Activated T-cell treated with anti-CD3 and anti-CD28 coated beads, Interleukin-2, amount 50 U/mL, for 72 hours (primary cell): Measurements from ENCODE around the gene TNFSF13. TPM values are rescaled to one million over a fixed set of nuclear protein-coding genes. Genes with fewer than 3 reads are reported as not detected.

Source experiments
- ATAC-seq, 2 donors: fragments of 150-1000 bp; cut with Tn5 transposase; replicated peaks in 1 of 2; 2 replicates each; pipeline ENCODE4 v1.10.0; 2021; ENCODE audit warnings: moderate library complexity in 2 of 2, mild to moderate bottlenecking in 1 of 2
- DNase-seq, 2 donors: peaks; one replicate each; pipeline ENCODE4 v3.0.0; 2021 to 2022; ENCODE audit warnings: mixed read lengths in 1 of 2
- H3K27ac Mint-ChIP-seq: one replicate; pipeline ENCODE4 v1.8.0; 2022; ENCODE audit warnings: mild to moderate bottlenecking, moderate library complexity, mixed read lengths
- H3K27me3 Mint-ChIP-seq: one replicate; pipeline ENCODE4 v1.8.0; 2022; ENCODE audit warnings: low read depth, mixed read lengths
- H3K36me3 Mint-ChIP-seq, 2 donors: one replicate each; pipeline ENCODE4 v1.8.0; 2022; ENCODE audit warnings: mixed read lengths in 2 of 2, mild to moderate bottlenecking in 1 of 2; ENCODE audit not compliant: insufficient read depth in 2 of 2
- H3K4me1 Mint-ChIP-seq: one replicate; pipeline ENCODE4 v1.8.0; 2022; ENCODE audit warnings: low read depth, mixed read lengths
- H3K4me3 Mint-ChIP-seq, 2 donors: one replicate each; pipeline ENCODE4 v1.8.0; 2022; ENCODE audit warnings: mild to moderate bottlenecking in 2 of 2, mixed read lengths in 2 of 2, moderate library complexity in 2 of 2
- H3K9me3 Mint-ChIP-seq, 2 donors: one replicate each; pipeline ENCODE4 v1.8.0; 2022; ENCODE audit warnings: mixed read lengths in 2 of 2
- total RNA-seq, 2 donors: library from RNA; stranded (reverse); gene quantifications; one replicate each; pipeline ENCODE4 v1.2.3, GENCODE V29; 2022

Gene TNFSF13
- total RNA-seq = 1 to 10 TPM; 4.3 to 7.8 TPM

DNA sequence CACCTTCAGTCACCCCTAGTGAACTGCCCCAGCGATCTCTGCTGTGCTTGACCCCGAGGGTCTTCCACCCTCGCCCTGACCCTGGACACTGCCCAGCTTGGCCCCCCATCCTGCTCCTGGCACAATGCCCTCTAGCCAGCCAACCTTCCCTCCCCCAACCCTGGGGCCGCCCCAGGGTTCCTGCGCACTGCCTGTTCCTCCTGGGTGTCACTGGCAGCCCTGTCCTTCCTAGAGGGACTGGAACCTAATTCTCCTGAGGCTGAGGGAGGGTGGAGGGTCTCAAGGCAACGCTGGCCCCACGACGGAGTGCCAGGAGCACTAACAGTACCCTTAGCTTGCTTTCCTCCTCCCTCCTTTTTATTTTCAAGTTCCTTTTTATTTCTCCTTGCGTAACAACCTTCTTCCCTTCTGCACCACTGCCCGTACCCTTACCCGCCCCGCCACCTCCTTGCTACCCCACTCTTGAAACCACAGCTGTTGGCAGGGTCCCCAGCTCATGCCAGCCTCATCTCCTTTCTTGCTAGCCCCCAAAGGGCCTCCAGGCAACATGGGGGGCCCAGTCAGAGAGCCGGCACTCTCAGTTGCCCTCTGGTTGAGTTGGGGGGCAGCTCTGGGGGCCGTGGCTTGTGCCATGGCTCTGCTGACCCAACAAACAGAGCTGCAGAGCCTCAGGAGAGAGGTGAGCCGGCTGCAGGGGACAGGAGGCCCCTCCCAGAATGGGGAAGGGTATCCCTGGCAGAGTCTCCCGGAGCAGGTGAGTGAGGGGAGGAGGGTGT lies at the start of gene TNFSF13:
Gene TNFSF13, plus strand, starts transcription at position 207 of the 776 bp plus-strand sequence. Its CDS starts 290 bp downstream, at position 497.
- Mint-ChIP-seq H3K4me1 (peaks cover 56% of the 10 kb centered on the region), H3K27me3 (no peaks in the 10 kb centered on the region), H3K27ac (peak within 1 kb of the TSS; percentile 74), H3K36me3 (peaks cover 0 to 2% of the 10 kb centered on the region in 2 donors), H3K4me3 (peak within 1 kb of the TSS; percentile 58 to 92), H3K9me3 (no peaks in the 10 kb centered on the region)
- ATAC-seq (no peak), DNase-seq (no peak)

GRCh38 chr17:7508846-7509245 lies 49.7 kb upstream of the TNFSF13 start:
- Mint-ChIP-seq H3K27me3 (no peaks in the 10 kb centered on the region), H3K4me3 (no peak overlapping the region), H3K4me1 (no peaks in the 10 kb centered on the region), H3K9me3 (no peaks in the 10 kb centered on the region), H3K27ac (no peak overlapping the region), H3K36me3 (peaks cover 13 to 40% of the 10 kb centered on the region in 2 donors)
- ATAC-seq (no peak), DNase-seq (no peak)

DNA sequence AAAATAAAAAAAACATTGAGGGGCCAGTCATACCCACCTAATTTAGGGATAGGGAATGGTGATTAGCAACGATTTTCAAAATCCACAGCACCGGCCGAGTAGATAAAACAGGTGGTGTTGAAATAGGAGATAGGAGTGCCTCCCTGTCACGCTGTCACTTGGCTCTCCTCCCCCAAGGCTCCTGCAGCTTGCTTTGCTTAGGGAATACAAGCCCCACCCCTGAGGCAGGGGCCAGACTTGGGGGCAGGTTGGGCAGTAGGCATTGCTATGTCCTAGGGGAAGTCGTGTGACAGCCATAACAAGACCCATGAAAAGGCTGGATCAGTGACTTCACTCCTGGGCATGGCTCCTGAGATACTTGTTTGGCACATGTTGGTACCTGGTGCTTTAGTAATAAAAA lies 48.6 kb upstream of the TNFSF13 start:
- DNase-seq (no peak), ATAC-seq (no peak)
- Mint-ChIP-seq H3K9me3 (no peaks in the 10 kb centered on the region), H3K4me1 (no peaks in the 10 kb centered on the region), H3K4me3 (no peak overlapping the region), H3K27ac (no peak overlapping the region), H3K27me3 (no peaks in the 10 kb centered on the region), H3K36me3 (peaks cover 12 to 33% of the 10 kb centered on the region in 2 donors)

DNA sequence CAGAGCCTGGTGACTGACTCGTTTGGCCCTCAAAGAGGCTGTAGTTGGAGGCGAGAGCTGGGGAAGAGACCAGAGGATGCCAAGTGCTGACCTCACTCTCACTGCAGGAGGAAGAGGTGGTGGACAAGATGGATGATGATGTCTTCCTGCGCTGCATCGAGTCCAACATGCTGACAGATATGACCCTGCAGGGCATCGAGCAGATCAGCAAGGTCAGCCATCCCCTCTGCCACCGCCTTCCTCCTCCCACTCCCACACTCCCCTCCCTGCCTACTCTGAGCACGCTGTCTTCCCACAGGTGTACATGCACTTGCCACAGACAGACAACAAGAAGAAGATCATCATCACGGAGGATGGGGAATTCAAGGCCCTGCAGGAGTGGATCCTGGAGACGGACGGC lies 47.4 kb upstream of the TNFSF13 start:
- no peak for ATAC-seq
- no peak overlapping the region for H3K4me3 Mint-ChIP-seq
- H3K27ac Mint-ChIP-seq = no peak overlapping the region

GRCh38 chr17:7512105-7512504 lies 46.4 kb upstream of the TNFSF13 start:
- Mint-ChIP-seq H3K36me3 (peaks cover 12 to 22% of the 10 kb centered on the region in 2 donors), H3K27ac (no peak overlapping the region), H3K4me1 (no peaks in the 10 kb centered on the region), H3K9me3 (no peaks in the 10 kb centered on the region), H3K4me3 (no peak overlapping the region), H3K27me3 (no peaks in the 10 kb centered on the region)
- no peak for DNase-seq
- no peak for ATAC-seq

More for the DNA sequence above, 47.4 kb upstream of the TNFSF13 start:
- Mint-ChIP-seq H3K36me3 (peaks cover 12 to 27% of the 10 kb centered on the region in 2 donors), H3K27me3 (no peaks in the 10 kb centered on the region), H3K9me3 (no peaks in the 10 kb centered on the region), H3K4me1 (no peaks in the 10 kb centered on the region)
- DNase-seq = no peak

- H3K27ac Mint-ChIP-seq = peak overlapping the region; percentile 15
Observed at GRCh38 chr17:7512824-7513540, 45.6 kb upstream of the TNFSF13 start.

GRCh38 chr17:7513850-7514419 lies 44.6 kb upstream of the TNFSF13 start:
- Mint-ChIP-seq H3K9me3 (no peaks in the 10 kb centered on the region), H3K4me3 (no peak overlapping the region), H3K27me3 (no peaks in the 10 kb centered on the region), H3K4me1 (no peaks in the 10 kb centered on the region), H3K27ac (peak overlapping the region; percentile 29), H3K36me3 (peaks cover 10 to 12% of the 10 kb centered on the region in 2 donors)
- no peak for DNase-seq
- ATAC-seq = no peak

More at GRCh38 chr17:7512824-7513540, 45.6 kb upstream of the TNFSF13 start:
- peaks cover 12 to 19% of the 10 kb centered on the region in 2 donors for H3K36me3 Mint-ChIP-seq
- H3K4me1 Mint-ChIP-seq = no peaks in the 10 kb centered on the region
- H3K9me3 Mint-ChIP-seq = no peaks in the 10 kb centered on the region
- DNase-seq (no peak), ATAC-seq (peak in 1 of 2 donors; percentile 12)
- H3K4me3 Mint-ChIP-seq = no peak overlapping the region
- no peaks in the 10 kb centered on the region for H3K27me3 Mint-ChIP-seq

DNA sequence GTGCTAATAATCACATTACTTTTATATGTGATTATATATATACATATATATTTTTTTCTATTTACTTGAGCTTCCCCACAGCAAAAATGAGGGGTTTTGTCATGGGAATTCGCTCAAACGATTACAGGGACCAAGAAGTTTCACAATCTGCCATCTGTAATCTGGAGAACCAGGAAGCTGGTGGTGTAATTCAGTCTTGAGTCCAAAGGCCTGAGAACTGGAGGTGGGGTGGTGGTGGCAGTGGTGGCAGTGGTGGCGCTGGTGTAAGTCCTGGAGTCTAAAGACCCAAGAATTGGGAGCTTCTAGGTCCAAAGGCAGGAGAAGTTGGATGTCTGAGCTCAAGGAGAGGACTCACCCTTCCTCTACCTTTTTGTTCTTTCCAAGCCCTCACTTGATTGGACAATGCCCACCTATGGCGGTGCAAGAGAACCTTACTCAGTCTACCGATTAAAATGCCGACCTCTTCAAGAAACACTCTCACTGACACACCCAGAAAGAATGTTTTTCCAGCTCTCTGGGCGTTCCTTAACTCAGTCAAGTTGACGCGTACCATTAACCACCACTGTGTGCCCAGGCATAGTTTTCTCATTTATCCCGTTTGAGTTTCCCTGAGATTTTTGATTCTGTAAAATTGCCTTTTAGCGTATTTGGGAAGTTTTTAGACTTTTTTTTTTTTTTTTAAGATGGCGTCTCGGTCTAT lies 42.5 kb upstream of the TNFSF13 start:
- no peaks in the 10 kb centered on the region for H3K4me1 Mint-ChIP-seq
- no peak overlapping the region for H3K4me3 Mint-ChIP-seq
- peaks cover 3 to 7% of the 10 kb centered on the region in 2 donors for H3K36me3 Mint-ChIP-seq
- no peaks in the 10 kb centered on the region for H3K9me3 Mint-ChIP-seq
- DNase-seq (no peak), ATAC-seq (no peak)
- no peaks in the 10 kb centered on the region for H3K27me3 Mint-ChIP-seq
- peak overlapping the region; percentile 8 for H3K27ac Mint-ChIP-seq

DNA sequence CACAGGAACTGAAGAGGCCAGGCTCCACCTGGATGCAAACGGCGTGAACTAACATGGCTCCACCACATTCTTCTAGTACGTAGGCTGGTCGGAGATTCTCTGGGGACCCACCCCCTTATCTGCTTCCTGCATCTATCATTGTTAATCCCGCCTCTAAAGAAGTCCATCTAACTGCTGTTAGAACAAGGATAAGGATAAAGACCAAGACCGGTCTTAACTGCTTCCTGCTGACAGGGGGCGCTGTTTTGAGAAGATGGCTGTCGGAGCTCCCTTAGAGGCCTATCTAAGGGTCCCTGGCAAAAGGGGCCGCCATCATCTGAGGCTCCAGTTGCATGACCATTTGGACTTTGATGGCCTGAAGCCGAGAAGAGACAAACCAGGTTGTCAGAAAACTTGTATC lies 35.5 kb upstream of the TNFSF13 start:
- H3K4me1 Mint-ChIP-seq = peaks cover 6% of the 10 kb centered on the region
- H3K27ac Mint-ChIP-seq = no peak overlapping the region
- ATAC-seq = peak; percentile 65 to 73
- DNase-seq = peak; percentile 47 to 53
- H3K9me3 Mint-ChIP-seq = no peaks in the 10 kb centered on the region
- H3K36me3 Mint-ChIP-seq = peaks cover 0 to 5% of the 10 kb centered on the region in 2 donors
- no peaks in the 10 kb centered on the region for H3K27me3 Mint-ChIP-seq
- H3K4me3 Mint-ChIP-seq = no peak overlapping the region

- H3K4me3 Mint-ChIP-seq = no peak overlapping the region
- H3K27ac Mint-ChIP-seq = no peak overlapping the region
- ATAC-seq (no peak), DNase-seq (no peak)
- H3K36me3 Mint-ChIP-seq = peaks cover 0 to 7% of the 10 kb centered on the region in 2 donors
- H3K27me3 Mint-ChIP-seq = no peaks in the 10 kb centered on the region
- H3K9me3 Mint-ChIP-seq = peaks cover 0 to 1% of the 10 kb centered on the region in 2 donors
- no peaks in the 10 kb centered on the region for H3K4me1 Mint-ChIP-seq
Observed at GRCh38 chr17:7528842-7529241, 29.7 kb upstream of the TNFSF13 start.

GRCh38 chr17:7530023-7530900 lies 28.3 kb upstream of the TNFSF13 start:
- no peak for ATAC-seq
- no peaks in the 10 kb centered on the region for H3K4me1 Mint-ChIP-seq
- H3K4me3 Mint-ChIP-seq = no peak overlapping the region
- peaks cover 0 to 7% of the 10 kb centered on the region in 2 donors for H3K36me3 Mint-ChIP-seq
- no peaks in the 10 kb centered on the region for H3K27me3 Mint-ChIP-seq
- H3K27ac Mint-ChIP-seq = no peak overlapping the region
- DNase-seq = no peak
- H3K9me3 Mint-ChIP-seq = peaks cover 0 to 1% of the 10 kb centered on the region in 2 donors

DNA sequence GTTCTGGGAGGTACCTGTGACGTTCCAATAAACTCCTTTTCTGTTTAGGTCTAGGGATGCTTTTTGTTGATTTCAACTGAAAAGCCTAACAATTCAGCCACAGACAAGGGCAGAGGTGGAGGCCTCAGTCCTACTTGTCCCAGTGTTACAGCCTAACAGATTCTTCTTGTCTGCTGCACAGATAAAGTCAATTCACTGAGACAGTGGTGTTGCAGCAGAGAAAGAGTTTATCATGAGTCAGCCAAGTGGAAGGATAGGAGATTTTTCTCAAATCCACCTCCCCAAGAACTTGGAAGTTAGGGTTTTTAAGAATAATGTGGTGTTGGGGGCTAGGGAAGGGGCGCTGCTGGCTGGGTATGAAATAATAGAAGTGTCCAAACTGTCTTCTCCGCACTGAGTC lies 20.5 kb upstream of the TNFSF13 start:
- H3K36me3 Mint-ChIP-seq = no peaks in the 10 kb centered on the region
- H3K4me3 Mint-ChIP-seq = no peak overlapping the region
- H3K27me3 Mint-ChIP-seq = no peaks in the 10 kb centered on the region
- no peak for DNase-seq
- H3K9me3 Mint-ChIP-seq = peaks cover 2 to 3% of the 10 kb centered on the region in 2 donors
- H3K27ac Mint-ChIP-seq = no peak overlapping the region
- H3K4me1 Mint-ChIP-seq = no peaks in the 10 kb centered on the region
- no peak for ATAC-seq
